HL-60 (cell line): ENCODE data around the gene CAMK2N1.

ENCODE experiments used
- DNase-seq, 2 experiments: peaks; one replicate each; pipeline ENCODE4 v3.0.0-alpha.2; 2010 to 2020; ENCODE audit warnings: low read depth in 1 of 2, low spot score in 1 of 2
- H3K27ac ChIP-seq: fragments of 250-450 bp; sonication (Bioruptor Pico); replicated peaks from 2 replicates; pipeline ENCODE4 v1.5.1; 2020; ENCODE audit warnings: mild to moderate bottlenecking, moderate library complexity
- H3K27me3 ChIP-seq: fragments of 250-450 bp; sonication (Bioruptor Pico); 2 replicates; pipeline ENCODE4 v1.5.1; 2021; ENCODE audit warnings: mild to moderate bottlenecking, moderate library complexity; ENCODE audit not compliant: insufficient read depth, poor library complexity, severe bottlenecking
- H3K4me3 ChIP-seq: replicated peaks from 2 replicates; pipeline ENCODE4 v1.5.1; 2011; ENCODE audit warnings: mild to moderate bottlenecking, control low read depth, low read length; ENCODE audit not compliant: insufficient read depth
- CTCF ChIP-seq: IDR thresholded peaks from one replicate; pipeline ENCODE4 v1.5.1; 2011; ENCODE audit warnings: low read length, control low read depth, inconsistent platforms; ENCODE audit not compliant: insufficient read depth
- GABPA ChIP-seq: IDR thresholded peaks from 2 replicates; pipeline ENCODE4 v1.6.1; 2012; ENCODE audit warnings: low read depth
- POLR2AphosphoS5 ChIP-seq: IDR thresholded peaks from 2 replicates; pipeline ENCODE4 v1.6.1; 2012; ENCODE audit warnings: low read depth
- REST ChIP-seq: IDR thresholded peaks from 2 replicates; pipeline ENCODE4 v1.6.1; 2012; ENCODE audit warnings: low read depth; ENCODE audit not compliant: insufficient replicate concordance
- SPI1 ChIP-seq: IDR thresholded peaks from 2 replicates; pipeline ENCODE4 v1.6.1; 2012; ENCODE audit warnings: low read depth, mild to moderate bottlenecking, borderline replicate concordance

The CAMK2N1 gene

GRCh38 chr1:20470194-20470593, 15.8 kb downstream of the CAMK2N1 start:
- H3K27me3 ChIP-seq: peaks cover 6% of the 10 kb centered on the region
- TF ChIP-seq SPI1 (no peak), POLR2AphosphoS5 (no peak)
- H3K4me3 ChIP-seq: no peak overlapping the region
- DNase-seq: no peak
- H3K27ac ChIP-seq: no peak overlapping the region

- no peak overlapping the region for H3K27ac ChIP-seq
- H3K4me3 ChIP-seq: no peak overlapping the region
- TF ChIP-seq REST: no peak
- TF ChIP-seq SPI1: no peak
- no peak for TF ChIP-seq POLR2AphosphoS5
- TF ChIP-seq GABPA: no peak
- TF ChIP-seq CTCF: no peak
- no peak for DNase-seq
- peaks cover 3% of the 10 kb centered on the region for H3K27me3 ChIP-seq
These were observed 16.5 kb downstream of the CAMK2N1 start for GRCh38 chr1:20469406-20470076.

- Histone ChIP-seq H3K4me3 (no peak overlapping the region), H3K27me3 (no peaks in the 10 kb centered on the region), H3K27ac (no peak overlapping the region)
- no peak for DNase-seq
- no peak for TF ChIP-seq REST
- TF ChIP-seq POLR2AphosphoS5: no peak
- TF ChIP-seq GABPA: no peak
- TF ChIP-seq SPI1: no peak
- no peak for TF ChIP-seq CTCF
These were observed 19.7 kb downstream of the CAMK2N1 start for GRCh38 chr1:20466273-20466672.

GRCh38 chr1:20465187-20465586, 20.8 kb downstream of the CAMK2N1 start:
- no peak for TF ChIP-seq SPI1
- no peak for TF ChIP-seq REST
- TF ChIP-seq GABPA: no peak
- TF ChIP-seq POLR2AphosphoS5: no peak
- no peak for TF ChIP-seq CTCF
- H3K27ac ChIP-seq: no peak overlapping the region
- DNase-seq: no peak
- H3K27me3 ChIP-seq: no peaks in the 10 kb centered on the region
- H3K4me3 ChIP-seq: no peak overlapping the region
